HG02763 (cell line): ENCODE results near the gene BRME1.

Source experiments
- ATAC-seq: cut with Tn5 transposase; IDR thresholded peaks from one replicate; pipeline ENCODE4 v1.9.1; 2021; ENCODE audit warnings: mild to moderate bottlenecking, moderate library complexity; ENCODE audit not compliant: unreplicated experiment

BRME1 gene

GRCh38 chr19:13890136-13890535 is 15.8 kb downstream of the BRME1 start:
- no peak for ATAC-seq

- ATAC-seq, result no peak
Measured at GRCh38 chr19:13888281-13888680, 17.6 kb downstream of the BRME1 start.

GRCh38 chr19:13887517-13887916 is 18.4 kb downstream of the BRME1 start:
- ATAC-seq, result no peak

GRCh38 chr19:13887018-13887436 is 18.9 kb downstream of the BRME1 start:
- no peak for ATAC-seq

GRCh38 chr19:13885826-13886365 is 20.0 kb downstream of the BRME1 start:
- no peak for ATAC-seq

- ATAC-seq, result no peak
Measured at GRCh38 chr19:13884726-13885591, 21.0 kb downstream of the BRME1 start.

GRCh38 chr19:13883516-13884064 is 22.3 kb downstream of the BRME1 start:
- ATAC-seq, result no peak

- ATAC-seq, result no peak
Measured at GRCh38 chr19:13882836-13883235, 23.1 kb downstream of the BRME1 start.

- no peak for ATAC-seq
Measured at GRCh38 chr19:13882419-13882795, 23.5 kb downstream of the BRME1 start.

GRCh38 chr19:13881692-13882418 is 24.1 kb downstream of the BRME1 start:
- ATAC-seq, result no peak

GRCh38 chr19:13881251-13881691 is 24.6 kb downstream of the BRME1 start:
- ATAC-seq, result no peak

GRCh38 chr19:13880059-13881043 is 25.6 kb downstream of the BRME1 start:
- peak; percentile 76 for ATAC-seq

- no peak for ATAC-seq
Measured at GRCh38 chr19:13877303-13877702, 28.6 kb downstream of the BRME1 start.

- no peak for ATAC-seq
Measured at GRCh38 chr19:13876834-13877233, 29.1 kb downstream of the BRME1 start, which contains the start of gene NANOS3. NANOS3 (plus strand) TSS chr19:13877134; CDS start chr19:13877249, 115 bp downstream.

- ATAC-seq, result no peak
Measured at GRCh38 chr19:13875824-13876223, 30.1 kb downstream of the BRME1 start.

GRCh38 chr19:13873834-13874515 is 31.9 kb downstream of the BRME1 start:
- ATAC-seq, result no peak

- no peak for ATAC-seq
Measured at GRCh38 chr19:13872695-13873389, 33.1 kb downstream of the BRME1 start.

GRCh38 chr19:13872339-13872694 is 33.6 kb downstream of the BRME1 start:
- ATAC-seq, result no peak

- ATAC-seq, result no peak
Measured at GRCh38 chr19:13870873-13871272, 35.0 kb downstream of the BRME1 start.
